8988T (cell line): ENCODE measurements around the gene NOS3.
A peak's percentile ranks its signal among the peaks of the same experiment; 100 is the strongest.

Experiments used
- DNase-seq: peaks from one replicate; pipeline ENCODE4 v3.0.0; 2011

The NOS3 gene

GRCh38 chr7:151060416-151061212 lies 69.8 kb downstream of the NOS3 start:
- DNase-seq = no peak

GRCh38 chr7:151061213-151062110 lies 70.6 kb downstream of the NOS3 start:
- no peak for DNase-seq

GRCh38 chr7:151062111-151062398 lies 71.2 kb downstream of the NOS3 start:
- DNase-seq = no peak

DNA sequence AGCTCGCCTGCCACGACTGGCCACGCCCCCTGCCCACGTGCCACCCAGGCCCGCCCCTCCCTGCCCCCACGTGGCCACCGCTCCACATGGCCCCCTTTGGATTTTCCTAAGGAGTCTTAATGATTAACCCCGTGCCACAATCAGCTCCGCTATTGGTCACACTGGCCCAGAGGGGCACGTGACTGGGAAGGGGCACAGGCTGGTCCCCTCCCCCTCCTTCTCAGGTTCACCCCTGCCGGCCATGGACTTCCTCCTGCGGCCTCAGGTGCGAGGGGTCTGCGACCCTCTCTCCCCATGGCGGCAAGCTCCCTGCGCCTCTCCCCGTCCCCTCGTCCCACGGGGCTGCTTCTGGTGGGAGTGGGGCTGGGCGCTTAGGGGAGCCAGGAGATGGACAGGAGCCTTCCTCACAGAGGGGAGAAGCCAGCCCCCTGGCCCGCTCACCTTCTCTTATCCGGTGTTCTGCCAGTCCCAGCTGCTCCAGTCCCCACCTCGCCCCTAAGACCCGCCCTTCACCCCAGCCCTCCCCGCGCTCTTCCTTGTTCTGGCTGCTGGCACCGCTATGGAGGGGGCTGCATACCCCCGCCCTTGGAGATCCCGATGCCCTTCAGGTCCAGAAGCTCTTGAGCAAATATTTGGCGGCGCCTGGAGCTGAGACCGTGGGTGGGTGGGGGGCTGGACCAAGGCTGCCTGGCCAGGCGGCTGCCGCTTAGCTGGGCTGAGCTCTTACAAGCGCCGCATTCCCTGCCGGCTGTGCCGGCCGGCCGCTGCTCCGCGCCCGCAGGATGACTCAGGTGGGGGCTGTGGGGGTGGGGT lies 71.8 kb downstream of the NOS3 start:
- peak; percentile 83 for DNase-seq

DNA sequence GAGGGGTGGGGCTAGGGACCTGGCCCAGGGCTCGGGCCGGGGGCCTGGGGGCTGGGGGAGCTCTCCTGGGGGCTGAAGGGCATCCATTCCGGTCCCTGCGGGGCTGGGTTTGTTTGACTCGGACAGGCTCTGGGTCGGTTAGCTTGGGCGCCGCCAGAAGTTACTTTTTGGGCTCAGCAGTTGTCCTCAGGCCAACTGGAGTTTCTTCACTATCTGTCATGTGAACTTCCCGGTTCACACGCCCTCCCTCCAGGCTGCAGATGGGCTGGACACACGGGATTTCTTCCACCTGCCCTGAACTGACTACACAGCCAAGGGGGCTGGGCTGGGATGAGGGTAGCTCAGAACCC lies 72.4 kb downstream of the NOS3 start:
- no peak for DNase-seq
